HUDEP-2 (cell line): Measurements from ENCODE around the gene MTMR3.

Source experiments
- DNase-seq, 76 experiments: peaks; one replicate each; lab custom pipeline; 2025; ENCODE audit not compliant: unreplicated experiment in 76 of 76; lab: John Stamatoyannopoulos, UW

MTMR3 gene

GRCh38 chr22:29912605-29913398 is 29.8 kb downstream of the MTMR3 start:
- DNase-seq = no peak

DNA sequence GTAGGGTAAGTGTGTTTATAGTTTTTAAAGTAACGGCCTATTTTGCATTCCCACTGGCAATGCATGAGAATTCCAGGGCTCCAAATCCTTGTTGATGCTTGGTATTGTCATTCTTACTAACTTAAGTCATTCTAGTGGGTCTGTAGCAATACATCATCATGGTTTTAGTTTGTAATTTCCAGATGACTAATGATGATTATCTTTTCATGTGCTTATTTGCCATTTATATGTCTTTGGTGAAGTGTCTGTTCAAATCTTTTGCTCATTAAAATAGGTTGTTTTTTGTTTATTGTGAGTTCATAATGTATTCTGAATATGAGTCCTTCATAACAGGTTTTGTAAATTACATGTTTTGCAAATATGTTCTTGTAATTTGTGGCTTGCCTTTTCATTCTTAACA is 31.2 kb downstream of the MTMR3 start:
- DNase-seq = no peak

DNA sequence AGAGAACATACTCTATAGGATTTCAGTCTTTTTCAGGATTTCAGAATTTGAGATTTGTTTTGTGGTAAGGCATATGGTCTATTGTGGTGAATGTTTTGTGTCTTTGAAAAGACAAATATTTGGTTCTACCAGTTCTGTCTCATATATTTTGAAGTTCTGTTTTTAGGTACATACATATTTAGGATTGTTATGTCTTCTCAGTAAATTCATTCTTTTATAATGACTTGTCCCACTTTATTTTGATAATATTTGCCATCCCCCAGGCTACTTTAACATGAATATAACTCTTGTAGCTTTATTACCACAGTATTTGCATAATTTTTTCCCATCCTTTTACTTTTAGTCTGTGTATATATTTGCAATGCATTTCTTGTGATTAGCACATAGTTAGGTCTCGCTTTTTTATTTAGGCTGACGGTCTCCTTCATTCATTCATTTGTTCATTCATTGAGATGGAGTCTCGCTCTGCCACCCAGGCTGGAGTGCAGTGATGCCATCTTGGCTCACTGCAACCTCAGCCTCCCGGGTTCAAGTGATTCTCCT is 32.1 kb downstream of the MTMR3 start:
- no peak for DNase-seq

DNA sequence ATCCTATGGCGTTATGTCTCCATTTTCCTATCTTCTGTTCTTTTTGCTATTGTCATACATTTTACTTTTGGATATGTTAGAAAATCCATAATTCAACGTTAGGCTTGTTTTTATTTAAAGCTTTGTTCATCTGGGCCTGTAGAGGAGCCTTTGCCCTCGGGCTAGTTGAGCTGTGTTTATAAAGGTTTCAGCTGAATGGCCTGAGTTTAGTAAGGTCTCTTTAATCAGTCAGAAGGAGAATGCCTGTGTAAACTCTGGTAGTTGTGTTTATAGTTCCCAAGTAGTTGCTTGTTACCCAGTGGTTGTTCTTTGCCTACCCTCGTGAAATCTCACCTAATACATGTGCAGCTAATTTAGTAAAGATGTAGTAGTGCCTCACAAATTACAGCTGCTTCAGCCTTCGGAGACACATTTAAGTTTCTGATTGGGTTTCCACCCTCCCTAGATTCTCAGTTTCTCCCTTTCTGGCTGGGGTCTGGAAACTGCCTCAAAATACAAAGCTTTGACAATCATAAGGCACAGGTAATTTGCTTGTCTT is 33.1 kb downstream of the MTMR3 start:
- DNase-seq = no peak

- no peak for DNase-seq
These were observed 34.3 kb downstream of the MTMR3 start for GRCh38 chr22:29917052-29917902.

DNA sequence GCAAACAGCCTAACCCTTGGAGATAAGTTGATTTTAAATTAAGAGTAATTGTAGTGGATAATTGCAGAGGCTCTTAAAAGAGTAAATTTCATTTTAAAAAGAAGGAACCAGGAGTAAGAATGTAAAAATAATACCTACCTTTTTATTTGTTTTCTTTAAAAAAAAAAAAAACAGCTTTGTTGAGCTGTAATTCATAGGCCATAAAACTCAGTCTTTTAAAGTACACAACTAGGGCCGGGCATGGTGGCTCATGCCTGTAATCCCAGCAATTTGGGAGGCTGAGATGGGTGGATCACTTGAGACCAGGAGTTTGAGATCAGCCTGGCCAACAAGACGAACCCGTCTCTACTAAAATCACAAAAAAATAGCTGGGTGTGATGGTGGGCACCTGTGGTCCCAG is 42.4 kb downstream of the MTMR3 start:
- no peak for DNase-seq

DNA sequence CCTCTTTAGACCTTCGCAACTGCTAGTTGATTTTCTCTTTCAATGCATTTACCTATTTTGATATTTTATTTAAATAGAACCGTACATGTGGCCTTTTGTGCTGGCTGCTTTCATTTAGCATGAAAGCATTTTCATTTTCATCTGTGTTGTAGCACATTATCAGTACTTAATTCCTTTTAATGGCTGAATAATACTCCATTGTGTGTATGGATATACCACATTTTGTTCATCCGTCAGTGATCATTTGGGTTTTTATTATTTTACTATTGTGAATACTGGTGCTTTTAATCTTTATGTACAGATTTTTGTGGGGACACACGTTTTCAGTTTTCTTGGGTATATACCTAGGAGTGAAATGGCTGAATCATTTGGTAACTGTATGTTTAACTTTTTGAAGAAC is 43.1 kb downstream of the MTMR3 start:
- no peak for DNase-seq

- no peak for DNase-seq
These were observed 49.2 kb downstream of the MTMR3 start for GRCh38 chr22:29932136-29932535.

GRCh38 chr22:29933619-29934018 is 50.6 kb downstream of the MTMR3 start:
- DNase-seq = no peak

DNA sequence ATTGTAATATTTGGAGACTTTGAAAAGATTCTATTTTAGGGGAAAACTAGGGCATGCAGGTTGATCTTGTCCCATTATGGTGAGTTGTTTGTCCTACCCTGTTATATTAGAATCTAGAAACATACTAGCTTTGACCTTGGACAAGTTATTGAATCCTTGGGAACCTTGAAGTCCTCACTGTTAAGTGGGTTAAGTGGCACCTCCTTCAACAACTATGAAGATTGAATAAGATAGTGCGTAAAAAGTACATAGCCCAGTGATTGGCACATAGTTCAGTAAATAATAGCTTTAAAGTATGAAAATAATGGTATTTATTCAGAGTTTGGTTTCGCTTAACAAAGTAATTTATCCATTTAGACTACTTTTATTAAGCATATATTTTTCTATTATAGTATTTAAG is 51.6 kb downstream of the MTMR3 start:
- no peak for DNase-seq

DNA sequence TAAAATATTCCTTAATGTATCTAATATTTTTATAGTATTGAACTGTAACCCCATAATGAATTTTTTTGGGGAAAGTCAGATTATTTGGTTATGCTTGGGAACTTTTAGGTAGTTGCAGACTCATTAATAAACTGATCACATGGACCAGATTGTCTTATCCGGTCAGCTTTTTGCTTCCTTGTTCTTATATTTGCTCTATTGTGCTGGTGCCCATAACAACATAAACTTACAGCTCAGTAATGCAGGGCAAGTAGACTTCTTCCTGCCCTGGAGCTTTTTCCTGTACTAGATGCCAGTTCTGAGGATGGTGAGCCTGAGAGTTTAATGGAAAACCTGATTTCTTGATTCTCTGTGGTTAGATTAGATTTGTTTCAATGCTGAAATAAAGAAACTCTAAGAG is 53.2 kb downstream of the MTMR3 start:
- DNase-seq = no peak

DNA sequence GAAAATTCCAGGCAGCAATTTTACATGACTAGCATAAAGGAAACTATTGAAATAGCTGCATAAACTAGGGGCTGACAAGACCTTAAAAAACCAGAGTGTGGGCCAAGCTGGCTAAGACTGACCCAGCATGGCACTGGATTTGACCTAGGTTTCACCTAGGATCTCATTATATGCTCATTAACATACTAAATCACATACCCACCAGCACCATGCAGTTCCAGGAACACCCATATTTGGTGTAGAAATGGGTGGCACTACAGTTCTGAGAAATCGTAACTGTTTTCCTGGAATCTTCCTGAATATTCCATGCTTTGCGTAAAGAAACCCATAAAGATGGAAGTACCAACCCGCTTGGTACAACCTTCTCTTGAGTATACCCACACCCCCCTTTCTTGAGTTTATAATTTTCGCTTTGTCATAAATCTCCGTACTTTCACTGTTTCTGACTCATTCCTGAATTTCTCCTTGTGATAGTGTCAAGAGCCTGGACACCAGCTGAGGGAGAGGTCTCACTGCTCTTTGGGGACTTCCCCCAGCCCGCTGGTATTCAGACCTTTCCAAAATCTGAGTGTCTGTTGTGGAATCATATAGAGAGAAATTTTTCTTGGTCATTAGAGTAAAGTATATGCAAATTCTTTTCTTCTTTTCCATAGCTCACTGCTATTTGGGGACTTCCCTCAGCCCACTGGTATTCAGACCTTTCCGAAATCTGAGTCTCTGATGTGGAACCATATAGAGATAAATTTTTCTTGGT is 55.1 kb downstream of the MTMR3 start:
- DNase-seq = peak in 1 of 76 experiments; percentile 15

- no peak for DNase-seq
These were observed 57.6 kb downstream of the MTMR3 start for GRCh38 chr22:29940526-29940925.

GRCh38 chr22:29944339-29944738 is 61.4 kb downstream of the MTMR3 start:
- DNase-seq = no peak

DNA sequence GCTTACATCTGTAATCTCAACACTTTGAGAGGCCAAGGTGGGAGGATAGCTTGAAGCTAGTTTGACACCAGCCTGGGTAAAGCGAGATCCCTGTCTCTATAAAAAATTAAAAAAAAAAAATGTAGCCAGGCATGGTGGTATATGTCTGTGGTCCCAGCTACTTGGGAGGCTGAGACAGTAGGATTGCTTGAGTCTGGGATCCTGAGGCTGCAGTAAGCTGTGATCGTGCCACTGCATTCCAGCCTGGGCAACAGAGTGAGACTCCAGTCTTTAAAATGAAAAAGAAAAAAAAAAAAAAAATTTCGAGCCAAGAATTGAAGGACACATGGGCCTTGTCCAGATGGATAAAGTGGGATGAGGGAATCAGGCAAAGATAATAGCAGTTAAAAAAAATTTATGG is 62.5 kb downstream of the MTMR3 start:
- no peak for DNase-seq

DNA sequence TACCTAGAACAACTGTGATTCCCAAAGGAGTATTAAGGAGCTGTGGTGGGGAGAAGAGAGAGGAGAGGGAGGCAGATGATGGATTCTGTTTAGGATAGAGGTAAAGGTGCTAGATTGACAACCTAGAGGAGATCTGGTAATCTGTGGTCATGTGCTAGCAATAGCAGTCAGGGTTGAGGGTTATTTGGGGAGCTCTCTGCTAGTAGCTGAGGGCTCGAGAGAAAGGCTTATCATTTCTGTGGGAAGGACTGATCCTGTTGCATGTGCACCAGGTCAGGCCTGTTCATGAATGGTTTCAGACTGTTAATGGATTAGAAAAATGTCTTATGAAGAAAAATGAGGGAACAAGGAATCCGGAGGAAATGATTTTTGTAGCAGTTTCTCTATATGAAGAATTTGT is 63.2 kb downstream of the MTMR3 start:
- peak in 7 of 76 experiments; percentile 10 to 19 (median 14) for DNase-seq

GRCh38 chr22:29947410-29948384 is 64.7 kb downstream of the MTMR3 start:
- DNase-seq = no peak

GRCh38 chr22:29948385-29948769 is 65.4 kb downstream of the MTMR3 start:
- DNase-seq = no peak

DNA sequence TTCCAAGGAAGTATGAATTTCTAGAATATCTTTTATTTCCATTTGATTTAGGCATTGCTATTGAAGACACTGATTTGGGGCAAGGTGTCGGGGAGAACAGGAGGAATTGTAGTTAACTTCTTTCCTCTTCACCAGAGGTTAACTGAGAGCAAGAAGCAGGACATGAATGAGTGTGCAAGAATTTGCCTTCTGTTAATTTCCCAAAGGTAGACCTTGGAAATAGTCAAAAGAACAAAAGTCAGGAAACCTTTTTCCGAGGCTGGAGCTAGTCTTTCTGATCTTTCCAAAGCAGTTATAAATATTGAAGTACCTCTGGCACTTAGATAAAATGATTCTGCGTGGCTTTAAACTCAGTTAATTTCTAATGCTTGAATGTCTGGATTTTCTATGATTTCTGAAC is 66.9 kb downstream of the MTMR3 start:
- DNase-seq = no peak
